ENCODE data around the gene DCST1. TPM values are rescaled to one million over a fixed set of nuclear protein-coding genes. Genes with fewer than 3 reads are reported as not detected.

Gene DCST1
- total RNA-seq, 1 donor from 2014 or later = not detected

DNA sequence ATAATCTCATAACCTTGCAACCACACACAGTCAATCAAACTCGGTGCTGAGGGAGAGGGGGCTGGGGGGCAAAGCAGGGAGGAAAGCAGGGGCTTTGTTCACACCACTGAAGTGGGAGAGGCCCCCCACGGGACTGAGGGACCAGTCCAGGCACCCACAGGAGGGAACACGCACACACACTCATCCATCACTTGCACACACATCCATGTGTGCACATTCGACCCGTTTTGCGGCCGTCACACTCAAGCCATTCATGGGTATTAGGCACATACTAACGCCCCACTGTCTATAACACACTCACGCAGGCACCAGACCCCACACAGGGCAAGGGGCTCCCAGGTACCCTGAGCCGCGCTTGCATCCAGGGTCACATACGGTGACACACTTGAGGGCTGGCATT, 59.0 kb downstream of the DCST1 start:
- intact Hi-C loops (cut with DNase I) = loop anchor here (5.0 kb wide), 1 partner anchor 35 kb away; the partner anchor contains the start of gene EFNA1
- no peak for ATAC-seq (ENCODE audit: poor library complexity)

GRCh38 chr1:155093911-155094621, 60.4 kb downstream of the DCST1 start:
- intact Hi-C loops (cut with DNase I) = loop anchor here (5.0 kb wide), 1 partner anchor 33 kb away; the partner anchor contains the start of gene EFNA1
- DNase-seq = no peak
- ATAC-seq (ENCODE audit: poor library complexity) = peak; percentile 69

More for the DNA sequence above, 59.0 kb downstream of the DCST1 start:
- DNase-seq = no peak

GRCh38 chr1:155094622-155094948, 61.0 kb downstream of the DCST1 start:
- no peak for ATAC-seq (ENCODE audit: poor library complexity)
- intact Hi-C loops (cut with DNase I) = loop anchor here (5.0 kb wide), 1 partner anchor 33 kb away; the partner anchor contains the start of gene EFNA1
- no peak for DNase-seq

DNA sequence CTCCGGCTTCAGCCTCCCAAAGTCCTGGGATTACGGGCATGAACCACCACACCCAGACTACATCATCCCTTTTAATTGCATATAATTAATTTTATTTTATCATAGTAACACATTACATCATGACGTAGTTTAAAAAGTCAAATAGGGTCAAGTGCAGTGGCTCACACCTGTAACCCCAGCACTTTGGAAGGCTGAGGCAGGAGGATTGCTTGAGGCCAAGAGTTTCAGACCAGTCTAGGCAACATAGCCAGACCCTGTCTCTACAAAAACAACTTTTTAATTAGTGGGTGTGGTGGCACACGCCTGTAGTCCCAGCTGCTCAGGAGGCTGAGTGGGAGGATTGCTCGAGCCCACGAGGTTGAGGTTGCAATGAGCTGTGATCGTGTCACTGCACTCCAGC, 65.7 kb downstream of the DCST1 start:
- DNase-seq (no peak), ATAC-seq (ENCODE audit: poor library complexity) (no peak)
- intact Hi-C loops (cut with DNase I) = no loop called here

Other genes starting within 250 kb of the DCST1 start
- 3.4 TPM for gene KCNN3, start 163.5 kb upstream of the DCST1 start, total RNA-seq
- 65.7 TPM for gene PMVK, start 97.1 kb upstream of the DCST1 start, total RNA-seq
- gene PBXIP1, start 77.7 kb upstream of the DCST1 start, total RNA-seq = 49.2 TPM
- 13.2 TPM for gene PYGO2, start 72.0 kb upstream of the DCST1 start, total RNA-seq
- 52.7 TPM for gene SHC1, start 63.1 kb upstream of the DCST1 start, total RNA-seq
- 15.5 TPM for gene CKS1B, start 59.1 kb upstream of the DCST1 start, total RNA-seq
- gene FLAD1, start 50.5 kb upstream of the DCST1 start, total RNA-seq = 34.7 TPM
- not detected for gene LENEP, start 40.2 kb upstream of the DCST1 start, total RNA-seq
- gene ZBTB7B, start 31.0 kb upstream of the DCST1 start, total RNA-seq = 44.1 TPM
- 0.16 TPM for gene DCST2, start within 50 bp of the DCST1 start, total RNA-seq
- gene ADAM15, start 17.5 kb downstream of the DCST1 start, total RNA-seq = 77.6 TPM
- gene EFNA4, start 29.9 kb downstream of the DCST1 start, total RNA-seq = 2.6 TPM
- gene EFNA3, start 45.0 kb downstream of the DCST1 start, total RNA-seq = 0.75 TPM
- 41.5 TPM for gene EFNA1, start 94.1 kb downstream of the DCST1 start, total RNA-seq
- 7.1 TPM for gene SLC50A1, start 102.0 kb downstream of the DCST1 start, total RNA-seq
- 49.4 TPM for gene DPM3, start 106.7 kb downstream of the DCST1 start, total RNA-seq
- gene KRTCAP2, start 139.5 kb downstream of the DCST1 start, total RNA-seq = 121 TPM
- 0.08 TPM for gene TRIM46, start 140.0 kb downstream of the DCST1 start, total RNA-seq
- gene THBS3, start 174.1 kb downstream of the DCST1 start, total RNA-seq = 5.8 TPM
- gene MTX1, start 174.9 kb downstream of the DCST1 start, total RNA-seq = 16.4 TPM
- 13.8 TPM for gene ENTREP3, start 221.7 kb downstream of the DCST1 start, total RNA-seq
- gene SCAMP3, start 228.5 kb downstream of the DCST1 start, total RNA-seq = 56.8 TPM
- 18.5 TPM for gene CLK2, start 239.7 kb downstream of the DCST1 start, total RNA-seq
- gene HCN3, start 243.6 kb downstream of the DCST1 start, total RNA-seq = 1.4 TPM